ENCODE data around the gene SFSWAP.
"Not testable (repeated sequence)": the region's sequence is repeated elsewhere in the genome, so short reads cannot be mapped to it uniquely, and the experiment has no call there.

SFSWAP gene

GRCh38 chr12:131703161-131703560 is 7.7 kb upstream of the SFSWAP start:
- no peak for DNase-seq

DNA sequence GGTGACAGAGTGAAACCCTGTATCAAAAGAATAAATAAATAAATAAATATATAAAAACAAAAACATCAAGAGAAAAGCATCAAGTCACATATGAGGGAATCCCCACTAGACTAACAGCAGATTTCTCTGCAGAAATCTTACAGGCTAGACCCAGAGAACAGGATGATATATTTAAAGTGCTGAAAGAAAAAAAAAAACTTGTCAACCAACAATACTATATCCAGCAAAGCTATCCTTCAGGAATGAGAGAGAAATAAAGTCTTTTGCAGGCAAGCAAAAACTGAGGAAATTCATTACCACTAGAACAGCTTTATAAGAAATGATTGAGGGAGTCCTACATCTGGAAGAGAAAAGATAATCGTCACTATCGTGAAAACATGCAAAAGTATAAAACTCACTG is 6.4 kb upstream of the SFSWAP start:
- DNase-seq, result no peak

DNA sequence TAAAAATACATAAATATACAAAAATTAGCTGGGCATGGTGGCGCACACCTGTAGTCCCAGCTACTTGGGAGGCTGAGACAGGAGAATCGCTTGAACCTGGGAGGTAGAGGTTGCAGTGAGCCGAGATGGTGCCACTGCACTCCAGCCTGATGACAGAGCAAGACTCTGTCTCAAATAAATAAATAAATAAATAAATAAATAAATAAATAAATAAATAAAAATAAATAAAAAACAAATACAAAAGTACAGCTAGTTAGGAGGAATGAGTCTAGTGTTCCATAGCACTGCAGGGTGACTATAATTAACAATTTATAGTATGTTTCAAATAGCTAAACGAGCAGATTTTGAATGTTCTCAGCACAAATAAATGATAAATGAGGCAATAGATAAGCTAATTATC is 4.2 kb upstream of the SFSWAP start:
- DNase-seq, result not testable (repeated sequence)

DNA sequence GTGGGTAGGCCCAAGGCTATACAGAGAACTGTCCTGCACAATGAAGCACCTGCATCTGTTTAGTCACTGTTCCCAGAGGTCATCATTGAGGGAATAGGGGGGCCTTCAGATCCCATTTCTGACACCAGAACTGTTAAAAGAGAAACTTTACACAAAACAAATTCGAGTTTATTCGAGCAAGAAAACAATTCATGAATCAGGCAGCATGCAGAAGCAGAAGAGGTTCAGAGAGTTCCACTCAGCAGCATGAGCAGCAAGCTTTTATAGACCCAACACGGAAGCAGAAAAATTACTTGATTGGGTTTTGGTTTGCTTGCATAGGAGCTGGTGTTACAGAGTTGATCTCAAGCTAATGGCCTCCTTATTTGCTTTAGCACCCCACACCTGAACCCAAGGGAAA is 1.7 kb upstream of the SFSWAP start:
- DNase-seq, result no peak

DNA sequence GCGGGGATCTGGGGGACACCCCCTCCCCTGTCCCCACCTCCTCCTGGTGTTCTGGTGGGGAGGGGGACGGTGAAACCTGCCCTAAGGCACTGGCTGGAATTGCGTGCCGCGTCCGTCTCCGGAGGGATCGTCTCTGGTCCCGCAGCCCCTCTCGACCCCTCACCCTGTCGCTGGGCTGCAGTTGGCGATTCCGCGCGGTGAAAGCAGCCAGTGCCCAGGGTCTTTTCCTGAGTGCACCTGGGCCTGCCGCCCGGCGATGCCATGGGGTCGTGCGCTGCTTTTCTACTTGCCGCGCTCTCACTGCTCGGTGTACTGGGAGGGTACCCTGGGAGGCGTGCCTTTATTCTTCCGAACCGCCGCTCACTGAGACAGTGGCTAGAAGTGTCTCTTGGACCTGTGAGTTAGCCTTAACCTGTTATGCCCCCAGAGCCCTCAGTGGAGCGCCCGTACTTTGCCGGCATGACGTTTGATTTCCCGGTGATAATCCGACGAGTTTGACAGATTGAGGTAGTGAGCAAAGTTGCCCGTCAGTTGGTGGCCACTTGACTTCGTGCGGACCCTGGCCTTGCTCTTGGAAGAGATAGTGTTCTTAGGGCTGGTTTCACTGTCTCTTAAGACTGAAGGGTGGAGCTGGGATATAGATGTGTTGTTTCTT is 788 bp downstream of the SFSWAP start:
- no peak for DNase-seq

GRCh38 chr12:131713349-131713748 is 2.5 kb downstream of the SFSWAP start:
- DNase-seq, result no peak

DNA sequence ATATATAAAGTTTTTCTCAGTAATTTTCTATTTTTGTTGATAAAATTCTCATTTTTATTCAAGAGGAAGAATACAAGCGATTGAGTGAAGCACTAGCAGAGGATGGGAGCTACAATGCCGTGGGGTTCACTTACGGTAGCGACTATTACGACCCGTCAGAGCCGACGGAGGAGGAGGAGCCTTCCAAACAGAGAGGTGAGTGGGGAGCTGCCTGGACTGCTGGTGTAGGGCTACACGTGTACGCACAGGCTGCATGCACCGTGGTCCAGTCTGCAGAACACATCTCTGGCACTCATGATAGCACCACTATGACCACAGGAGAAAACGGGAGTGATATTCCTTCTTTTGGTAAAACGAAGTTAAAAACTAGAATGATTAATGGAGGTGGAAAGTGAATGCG is 3.9 kb downstream of the SFSWAP start:
- no peak for DNase-seq

- no peak for DNase-seq
Observed at GRCh38 chr12:131716282-131716681, 5.4 kb downstream of the SFSWAP start.

GRCh38 chr12:131720241-131720640 is 9.4 kb downstream of the SFSWAP start:
- no peak for DNase-seq

DNA sequence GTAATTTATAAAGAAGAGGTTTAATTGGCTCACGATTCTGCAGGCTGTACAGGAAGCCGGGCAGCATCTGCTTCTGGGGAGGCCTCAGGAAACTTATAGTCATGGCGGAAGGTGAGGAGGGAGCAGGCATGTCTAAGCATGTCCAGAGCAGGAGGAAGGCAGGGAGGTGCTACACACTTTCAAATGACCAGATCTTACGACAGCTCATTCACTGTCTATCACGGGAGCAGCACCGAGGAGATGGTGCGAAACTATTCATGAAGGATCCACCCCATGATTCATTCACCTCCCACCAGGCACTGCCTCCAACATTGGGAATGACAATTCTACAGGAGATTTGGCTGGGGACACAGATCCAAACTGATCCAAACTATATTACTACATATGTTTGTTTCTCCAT is 10.0 kb downstream of the SFSWAP start:
- DNase-seq, result no peak

GRCh38 chr12:131721548-131721947 is 10.7 kb downstream of the SFSWAP start:
- no peak for DNase-seq

- no peak for DNase-seq
Observed at GRCh38 chr12:131723532-131723931, 12.6 kb downstream of the SFSWAP start.

GRCh38 chr12:131724534-131724933 is 13.6 kb downstream of the SFSWAP start:
- no peak for DNase-seq

GRCh38 chr12:131725503-131725902 is 14.6 kb downstream of the SFSWAP start:
- DNase-seq, result no peak

DNA sequence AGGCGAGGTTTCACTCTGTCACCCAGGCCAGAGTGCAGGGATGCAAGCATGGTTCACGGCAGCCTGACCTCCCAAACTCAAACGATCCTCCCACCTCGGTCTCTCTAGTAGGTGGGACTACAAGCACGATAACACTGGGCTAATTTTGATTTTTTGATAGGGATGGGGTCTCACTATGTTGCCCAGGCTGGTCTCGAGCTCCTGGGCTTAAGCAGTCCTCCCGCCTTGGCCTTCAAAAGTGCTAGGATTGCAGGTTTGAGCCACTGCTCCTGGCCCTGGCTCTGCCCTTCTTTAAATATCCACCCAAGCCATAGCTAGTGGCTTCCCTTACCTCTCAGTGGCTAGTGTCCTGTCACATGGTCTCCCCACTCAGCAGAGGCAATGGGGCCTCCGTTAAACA is 17.8 kb downstream of the SFSWAP start:
- no peak for DNase-seq

- DNase-seq, result no peak
Observed at GRCh38 chr12:131729254-131729955, 18.5 kb downstream of the SFSWAP start.

- DNase-seq, result no peak
Observed at GRCh38 chr12:131732996-131733615, 22.2 kb downstream of the SFSWAP start.

DNA sequence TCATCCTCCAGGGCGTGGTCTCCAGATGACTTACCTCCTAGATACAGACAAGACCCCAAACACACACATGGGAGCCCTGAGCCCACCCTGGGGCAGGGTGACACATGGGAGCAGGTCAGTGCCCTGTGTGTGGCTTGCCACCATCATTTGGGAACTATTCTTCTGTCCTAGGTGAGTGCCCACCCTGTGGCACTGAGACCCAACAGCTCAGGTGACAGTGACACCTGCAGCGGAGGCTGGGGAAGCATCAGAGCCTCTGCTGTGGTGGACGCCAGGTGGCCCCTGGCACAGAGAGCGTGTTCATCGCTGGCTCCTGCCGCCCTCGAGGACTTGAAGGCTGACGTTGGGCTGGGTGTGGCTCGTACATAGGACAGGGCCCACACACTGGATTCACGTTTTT is 23.0 kb downstream of the SFSWAP start:
- no peak for DNase-seq

GRCh38 chr12:131734336-131735152 is 23.7 kb downstream of the SFSWAP start:
- DNase-seq, result no peak

DNA sequence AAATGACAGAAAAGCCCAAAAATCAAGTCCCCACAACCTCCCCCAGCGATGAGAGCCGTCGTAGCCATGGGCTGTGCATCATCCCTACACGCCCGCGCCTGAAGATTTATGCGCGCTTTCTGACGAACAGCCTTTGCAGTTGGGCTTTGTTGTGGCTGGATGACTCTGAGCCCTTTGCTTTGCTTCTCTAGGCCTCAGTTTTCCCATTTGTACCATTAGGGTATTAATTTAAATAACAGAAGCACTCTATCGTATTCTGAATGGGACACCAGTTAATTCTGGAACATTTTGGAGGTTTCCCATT is 24.2 kb downstream of the SFSWAP start:
- DNase-seq, result no peak

DNA sequence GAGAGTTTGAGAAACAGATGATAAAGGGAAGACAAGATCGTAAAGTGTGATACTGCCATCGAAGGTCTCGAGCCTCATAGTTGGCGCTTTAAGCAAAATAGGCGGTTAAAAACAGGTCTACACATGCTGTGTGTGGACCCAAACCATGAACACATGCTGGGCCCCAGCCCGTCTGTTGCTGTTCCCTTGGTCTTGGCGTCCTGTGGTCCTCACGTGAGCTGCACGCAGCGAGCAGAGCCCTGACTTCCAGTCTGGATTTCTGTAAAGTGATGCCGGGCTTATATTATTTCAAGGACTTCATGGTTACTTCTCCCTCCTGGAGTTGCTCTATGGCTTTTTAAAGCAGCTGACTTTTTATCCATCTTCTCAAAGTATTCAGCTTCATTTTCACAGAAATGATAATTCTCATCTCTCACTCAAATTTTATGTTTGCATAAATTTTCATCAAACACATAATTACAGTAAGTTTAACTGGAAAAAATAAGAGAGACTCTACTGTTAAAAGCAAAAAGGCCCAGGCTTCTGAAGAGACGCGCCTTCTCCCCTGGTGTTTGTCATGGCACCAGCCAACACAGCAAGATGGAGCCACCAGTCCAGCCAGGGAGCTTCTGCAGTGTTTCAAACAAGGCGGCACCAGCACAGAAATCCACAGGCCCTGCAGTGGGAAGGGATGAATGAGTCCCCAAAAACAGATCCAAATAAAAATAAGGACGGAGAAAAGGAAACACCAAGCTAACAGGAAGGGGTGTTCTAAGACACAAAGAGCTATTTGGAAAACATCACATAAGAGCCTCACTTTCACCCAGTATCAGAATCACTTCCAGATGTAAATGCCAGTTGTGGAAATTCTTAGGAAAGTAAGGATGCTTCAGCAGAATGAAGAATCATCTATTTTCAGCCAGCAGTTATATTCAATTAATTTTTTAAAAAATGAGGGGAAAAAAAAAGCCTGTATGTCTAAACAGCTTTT is 24.9 kb downstream of the SFSWAP start:
- DNase-seq, result no peak

DNA sequence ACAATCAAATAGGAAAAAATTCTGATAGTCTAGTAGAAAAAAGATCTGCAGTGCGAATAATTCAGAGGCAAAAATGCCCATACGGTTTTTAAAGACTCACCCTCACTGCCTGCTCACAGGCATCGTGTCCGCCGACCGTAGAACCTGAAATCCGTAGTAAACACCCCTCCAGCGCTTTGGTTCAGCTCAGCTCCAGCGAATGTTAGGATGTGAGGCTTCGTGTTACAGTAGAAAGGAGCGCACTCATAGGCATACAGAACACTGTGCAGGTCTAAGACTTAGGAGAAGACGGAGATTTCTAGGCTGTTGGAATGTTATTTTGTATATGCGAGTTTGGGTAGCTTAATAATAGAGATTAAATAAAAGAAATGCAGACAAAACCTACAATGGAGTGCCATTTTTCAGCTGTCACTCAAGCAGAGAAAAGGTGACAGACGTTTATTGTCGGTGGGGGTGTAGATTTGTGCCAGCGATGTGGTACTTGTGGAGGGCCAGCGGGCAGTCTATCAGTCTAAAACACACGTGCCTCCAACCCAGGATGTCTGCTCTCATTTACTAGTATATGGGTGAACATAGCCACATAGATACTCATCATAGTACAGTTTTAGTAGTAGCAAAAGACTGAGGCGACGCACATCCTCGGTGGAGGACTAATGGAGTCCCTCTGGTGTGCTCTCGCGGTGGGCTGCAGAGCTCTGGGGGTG is 25.7 kb downstream of the SFSWAP start:
- DNase-seq, result no peak

Measured in stimulated activated CD4-positive, alpha-beta T cell treated with anti-CD3 and anti-CD28 coated beads, Interleukin-2, amount 100 ng/mL, for 48 hours (primary cell).